ENCODE measurements around the gene FOXN1.
A peak's percentile ranks its signal among the peaks of the same experiment; 100 is the strongest.

The FOXN1 gene

DNA sequence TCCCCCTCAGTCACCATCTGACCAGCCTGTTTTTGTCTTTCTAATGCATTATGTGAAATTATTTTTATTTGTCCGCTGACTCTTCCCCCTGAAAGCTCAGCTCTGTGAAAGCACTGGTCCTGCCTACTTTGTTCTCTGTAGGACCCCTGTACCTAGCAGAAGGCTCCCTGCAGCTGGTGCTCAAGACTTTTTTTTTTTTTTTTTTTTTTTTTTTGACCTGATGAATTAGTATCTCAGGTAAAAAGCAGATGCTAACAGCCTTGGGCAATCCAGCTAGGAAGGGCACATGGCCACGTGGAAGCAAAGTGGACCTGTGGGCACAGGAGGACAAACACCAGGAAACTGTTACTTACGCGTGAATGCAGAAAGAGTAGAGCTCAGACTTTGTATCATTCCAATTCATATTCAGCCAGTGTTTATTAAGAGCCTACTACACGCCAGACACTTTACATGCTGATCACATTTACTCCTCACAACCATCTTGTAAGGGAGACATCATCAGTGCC is 46.9 kb downstream of the FOXN1 start:
- Histone ChIP-seq H2AFZ (ENCODE audit: low read depth, low read length) (peak overlapping the region; percentile 64), H3K36me3 (ENCODE audit: insufficient read depth, low read length) (peaks cover 36% of the 10 kb centered on the region), H3K4me3 (ENCODE audit: low read length) (peak overlapping the region; percentile 82), H3K9me3 (ENCODE audit: low read length) (no peaks in the 10 kb centered on the region), H3K27me3 (ENCODE audit: insufficient read depth, low read length) (no peaks in the 10 kb centered on the region), H3K4me1 (ENCODE audit: insufficient read depth, low read length) (peaks cover 12% of the 10 kb centered on the region)

DNA sequence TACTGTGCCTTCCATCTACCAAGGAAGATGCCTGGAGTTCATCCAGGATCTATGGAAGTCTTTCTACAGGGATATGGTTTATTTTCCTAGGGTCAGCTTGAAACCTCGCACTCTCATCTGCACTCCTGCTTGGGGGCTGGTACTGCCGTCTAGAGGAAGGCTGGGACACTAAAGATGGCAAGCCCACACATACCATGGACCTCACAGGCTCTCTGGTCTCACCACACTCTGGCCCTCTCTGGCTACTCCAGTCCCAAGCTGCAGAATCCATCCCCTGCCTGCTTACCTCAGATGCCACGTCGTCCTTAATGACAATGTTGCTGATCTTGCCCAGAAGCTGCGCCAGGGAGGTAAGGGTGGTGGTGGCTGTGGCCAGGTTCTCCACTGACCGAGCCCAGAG is 48.4 kb downstream of the FOXN1 start:
- no peaks in the 10 kb centered on the region for H3K27me3 ChIP-seq (ENCODE audit: insufficient read depth, low read length)
- peaks cover 41% of the 10 kb centered on the region for H3K36me3 ChIP-seq (ENCODE audit: insufficient read depth, low read length)
- no peak overlapping the region for H2AFZ ChIP-seq (ENCODE audit: low read depth, low read length)
- H3K4me3 ChIP-seq (ENCODE audit: low read length): no peak overlapping the region
- H3K4me1 ChIP-seq (ENCODE audit: insufficient read depth, low read length): peaks cover 12% of the 10 kb centered on the region
- H3K9me3 ChIP-seq (ENCODE audit: low read length): no peaks in the 10 kb centered on the region

DNA sequence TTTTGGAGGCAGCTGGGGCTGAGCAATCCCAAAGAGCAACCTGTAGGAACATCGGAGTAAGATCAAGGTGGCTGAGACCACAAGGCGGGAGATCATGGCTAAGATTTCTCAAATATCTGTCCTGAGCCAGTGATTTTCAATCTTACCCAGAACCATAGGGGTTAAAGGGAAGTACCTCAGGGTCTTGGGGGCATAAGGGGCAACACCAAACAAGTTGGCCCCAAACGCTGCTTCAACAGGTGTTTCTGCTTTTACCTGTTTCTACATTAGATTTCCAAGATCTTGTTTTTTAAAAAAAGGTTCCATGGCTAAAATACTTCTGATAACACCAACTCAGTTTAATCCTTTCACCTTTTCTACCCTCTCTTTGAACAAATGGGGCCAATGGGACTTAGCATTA is 48.9 kb downstream of the FOXN1 start:
- H3K27me3 ChIP-seq (ENCODE audit: insufficient read depth, low read length): no peaks in the 10 kb centered on the region
- peaks cover 44% of the 10 kb centered on the region for H3K36me3 ChIP-seq (ENCODE audit: insufficient read depth, low read length)
- no peak overlapping the region for H3K4me3 ChIP-seq (ENCODE audit: low read length)
- no peak overlapping the region for H2AFZ ChIP-seq (ENCODE audit: low read depth, low read length)
- peaks cover 12% of the 10 kb centered on the region for H3K4me1 ChIP-seq (ENCODE audit: insufficient read depth, low read length)
- H3K9me3 ChIP-seq (ENCODE audit: low read length): no peaks in the 10 kb centered on the region

GRCh38 chr17:28563475-28563874 is 57.3 kb downstream of the FOXN1 start:
- H3K9me3 ChIP-seq (ENCODE audit: low read length): no peaks in the 10 kb centered on the region
- H3K4me1 ChIP-seq (ENCODE audit: insufficient read depth, low read length): no peaks in the 10 kb centered on the region
- H3K36me3 ChIP-seq (ENCODE audit: insufficient read depth, low read length): peaks cover 28% of the 10 kb centered on the region
- no peak overlapping the region for H3K4me3 ChIP-seq (ENCODE audit: low read length)
- no peaks in the 10 kb centered on the region for H3K27me3 ChIP-seq (ENCODE audit: insufficient read depth, low read length)
- no peak overlapping the region for H2AFZ ChIP-seq (ENCODE audit: low read depth, low read length)

DNA sequence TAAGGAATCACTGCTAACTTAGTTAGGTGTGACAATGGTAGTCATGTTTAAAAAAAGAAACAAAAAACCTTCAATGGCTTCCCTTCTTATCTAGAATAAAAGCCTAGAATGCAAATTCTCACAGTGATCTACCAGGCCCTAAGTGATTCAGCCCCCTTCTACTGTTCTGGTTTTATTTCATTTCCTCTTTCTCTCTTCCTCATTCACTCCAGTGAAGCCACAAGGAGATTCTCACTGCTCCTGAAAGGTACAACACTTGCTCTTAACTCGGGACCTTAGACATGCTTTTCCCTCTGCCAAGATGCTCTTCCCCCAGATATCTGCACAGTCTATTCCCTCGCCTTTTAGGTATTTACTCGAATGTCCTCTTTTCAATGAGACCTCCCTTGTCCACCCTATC is 61.5 kb downstream of the FOXN1 start:
- Histone ChIP-seq H3K9me3 (ENCODE audit: low read length) (no peaks in the 10 kb centered on the region), H3K4me3 (ENCODE audit: low read length) (no peak overlapping the region), H2AFZ (ENCODE audit: low read depth, low read length) (no peak overlapping the region), H3K36me3 (ENCODE audit: insufficient read depth, low read length) (peaks cover 14% of the 10 kb centered on the region), H3K27me3 (ENCODE audit: insufficient read depth, low read length) (no peaks in the 10 kb centered on the region), H3K4me1 (ENCODE audit: insufficient read depth, low read length) (peaks cover 10% of the 10 kb centered on the region)

- Histone ChIP-seq H2AFZ (ENCODE audit: low read depth, low read length) (no peak overlapping the region), H3K36me3 (ENCODE audit: insufficient read depth, low read length) (peaks cover 4% of the 10 kb centered on the region), H3K9me3 (ENCODE audit: low read length) (no peaks in the 10 kb centered on the region), H3K4me3 (ENCODE audit: low read length) (no peak overlapping the region), H3K4me1 (ENCODE audit: insufficient read depth, low read length) (peaks cover 10% of the 10 kb centered on the region), H3K27me3 (ENCODE audit: insufficient read depth, low read length) (no peaks in the 10 kb centered on the region)
Observed at GRCh38 chr17:28569446-28569845, 63.3 kb downstream of the FOXN1 start.

- peaks cover 10% of the 10 kb centered on the region for H3K4me1 ChIP-seq (ENCODE audit: insufficient read depth, low read length)
- H3K27me3 ChIP-seq (ENCODE audit: insufficient read depth, low read length): no peaks in the 10 kb centered on the region
- H3K4me3 ChIP-seq (ENCODE audit: low read length): peak overlapping the region; percentile 88
- peak overlapping the region; percentile 95 for H2AFZ ChIP-seq (ENCODE audit: low read depth, low read length)
- no peaks in the 10 kb centered on the region for H3K36me3 ChIP-seq (ENCODE audit: insufficient read depth, low read length)
- H3K9me3 ChIP-seq (ENCODE audit: low read length): no peaks in the 10 kb centered on the region
Observed at GRCh38 chr17:28570716-28571360, 64.7 kb downstream of the FOXN1 start.

DNA sequence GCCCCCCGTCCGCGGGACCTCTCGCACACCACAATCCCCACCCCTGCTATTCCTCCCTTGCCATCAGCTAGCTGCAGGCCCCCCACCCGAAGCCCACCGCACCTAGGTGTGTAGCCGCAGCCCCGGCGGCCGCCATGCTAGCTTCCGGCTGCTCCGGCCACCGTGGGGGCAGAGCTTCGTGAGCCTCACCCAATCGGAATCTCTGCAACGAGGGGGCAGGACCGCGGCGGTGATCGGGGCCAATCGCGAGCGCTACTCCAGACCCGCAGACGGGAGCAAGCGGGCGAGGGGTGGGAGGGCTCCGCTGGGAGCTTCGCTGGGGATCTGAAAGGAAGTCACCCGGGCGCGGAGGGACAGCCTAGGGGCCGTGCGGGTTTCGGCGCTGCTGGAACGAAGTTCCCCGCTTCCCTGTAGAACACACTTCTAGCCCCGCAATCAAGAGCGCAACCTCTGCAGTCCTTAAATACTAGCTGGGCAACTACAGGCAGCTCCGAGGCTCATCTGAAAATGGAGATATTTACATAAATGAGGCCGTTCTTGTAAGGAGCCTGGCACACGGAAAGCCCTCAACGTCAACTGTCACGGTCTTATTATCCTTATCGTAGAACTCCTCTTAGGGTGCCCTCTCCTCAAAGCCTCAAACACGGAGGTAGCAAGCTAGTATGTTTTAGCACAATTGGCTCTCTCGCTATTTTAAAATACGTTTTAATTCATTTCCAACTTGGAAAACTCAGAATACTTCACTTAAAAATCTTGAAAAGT is 65.4 kb downstream of the FOXN1 start, which contains the start of gene PIGS:
PIGS (minus strand) TSS at position 164 of the 762 bp plus-strand sequence; CDS start at position 136, 28 bp downstream.
- no peaks in the 10 kb centered on the region for H3K36me3 ChIP-seq (ENCODE audit: insufficient read depth, low read length)
- peaks cover 10% of the 10 kb centered on the region for H3K4me1 ChIP-seq (ENCODE audit: insufficient read depth, low read length)
- H3K4me3 ChIP-seq (ENCODE audit: low read length): peak within 1 kb of the TSS; percentile 88
- no peaks in the 10 kb centered on the region for H3K27me3 ChIP-seq (ENCODE audit: insufficient read depth, low read length)
- peak within 1 kb of the TSS; percentile 95 for H2AFZ ChIP-seq (ENCODE audit: low read depth, low read length)
- H3K9me3 ChIP-seq (ENCODE audit: low read length): no peaks in the 10 kb centered on the region

- no peaks in the 10 kb centered on the region for H3K27me3 ChIP-seq (ENCODE audit: insufficient read depth, low read length)
- H3K4me1 ChIP-seq (ENCODE audit: insufficient read depth, low read length): peaks cover 10% of the 10 kb centered on the region
- no peaks in the 10 kb centered on the region for H3K9me3 ChIP-seq (ENCODE audit: low read length)
- H3K36me3 ChIP-seq (ENCODE audit: insufficient read depth, low read length): peaks cover 7% of the 10 kb centered on the region
- H3K4me3 ChIP-seq (ENCODE audit: low read length): peak overlapping the region; percentile 88
- peak overlapping the region; percentile 95 for H2AFZ ChIP-seq (ENCODE audit: low read depth, low read length)
Observed at GRCh38 chr17:28572259-28573039, 66.3 kb downstream of the FOXN1 start.

DNA sequence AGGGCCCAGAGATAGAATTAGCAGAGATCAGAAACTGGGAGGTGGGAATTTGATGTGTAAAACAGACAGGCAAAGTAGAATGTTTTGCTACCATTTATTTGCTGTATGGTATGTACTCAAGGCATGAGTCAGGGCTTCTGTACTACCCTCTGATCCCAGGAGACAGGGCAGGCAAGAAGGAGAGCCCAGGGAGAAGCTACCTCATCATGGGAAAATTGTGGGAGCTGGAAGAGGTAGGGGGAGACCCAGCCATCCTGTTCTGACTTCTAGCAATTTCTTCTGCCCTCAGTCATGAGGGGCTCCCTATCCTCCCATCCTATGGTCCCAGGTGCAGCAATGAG is 66.9 kb downstream of the FOXN1 start:
- H3K9me3 ChIP-seq (ENCODE audit: low read length): no peaks in the 10 kb centered on the region
- peaks cover 10% of the 10 kb centered on the region for H3K4me1 ChIP-seq (ENCODE audit: insufficient read depth, low read length)
- H3K4me3 ChIP-seq (ENCODE audit: low read length): no peak overlapping the region

DNA sequence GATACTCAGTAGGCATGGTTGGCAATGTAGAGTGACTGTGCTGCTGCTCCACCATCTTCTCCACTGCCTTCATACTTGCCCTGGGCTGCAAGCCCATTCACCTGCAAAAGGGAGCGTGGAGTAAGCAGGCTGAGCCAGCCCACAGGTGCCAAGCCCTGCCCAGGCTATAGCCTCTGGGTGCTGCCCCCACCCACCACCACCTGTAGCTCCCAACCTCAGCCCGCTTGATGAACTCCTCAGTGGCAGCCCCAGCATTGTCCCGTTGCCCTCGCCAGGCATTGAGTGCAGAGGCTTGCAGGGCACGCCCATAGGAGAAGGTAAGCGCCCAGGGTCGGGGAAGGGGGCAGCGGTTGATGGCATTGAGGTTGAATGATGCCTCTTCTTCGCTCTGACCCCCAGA is 67.4 kb downstream of the FOXN1 start:
- Histone ChIP-seq H3K4me1 (ENCODE audit: insufficient read depth, low read length) (peaks cover 10% of the 10 kb centered on the region), H3K36me3 (ENCODE audit: insufficient read depth, low read length) (peaks cover 18% of the 10 kb centered on the region), H3K9me3 (ENCODE audit: low read length) (no peaks in the 10 kb centered on the region), H3K4me3 (ENCODE audit: low read length) (no peak overlapping the region), H2AFZ (ENCODE audit: low read depth, low read length) (no peak overlapping the region), H3K27me3 (ENCODE audit: insufficient read depth, low read length) (no peaks in the 10 kb centered on the region)

More for the DNA sequence above, 66.9 kb downstream of the FOXN1 start:
- H3K27me3 ChIP-seq (ENCODE audit: insufficient read depth, low read length): no peaks in the 10 kb centered on the region
- peaks cover 13% of the 10 kb centered on the region for H3K36me3 ChIP-seq (ENCODE audit: insufficient read depth, low read length)
- no peak overlapping the region for H2AFZ ChIP-seq (ENCODE audit: low read depth, low read length)

GRCh38 chr17:28573966-28574480 is 67.9 kb downstream of the FOXN1 start:
- H2AFZ ChIP-seq (ENCODE audit: low read depth, low read length): no peak overlapping the region
- H3K9me3 ChIP-seq (ENCODE audit: low read length): no peaks in the 10 kb centered on the region
- no peak overlapping the region for H3K4me3 ChIP-seq (ENCODE audit: low read length)
- H3K4me1 ChIP-seq (ENCODE audit: insufficient read depth, low read length): peaks cover 10% of the 10 kb centered on the region
- H3K27me3 ChIP-seq (ENCODE audit: insufficient read depth, low read length): no peaks in the 10 kb centered on the region
- H3K36me3 ChIP-seq (ENCODE audit: insufficient read depth, low read length): peaks cover 23% of the 10 kb centered on the region

GRCh38 chr17:28574526-28574925 is 68.4 kb downstream of the FOXN1 start:
- H3K4me3 ChIP-seq (ENCODE audit: low read length): no peak overlapping the region
- peaks cover 10% of the 10 kb centered on the region for H3K4me1 ChIP-seq (ENCODE audit: insufficient read depth, low read length)
- no peak overlapping the region for H2AFZ ChIP-seq (ENCODE audit: low read depth, low read length)
- peaks cover 28% of the 10 kb centered on the region for H3K36me3 ChIP-seq (ENCODE audit: insufficient read depth, low read length)
- H3K27me3 ChIP-seq (ENCODE audit: insufficient read depth, low read length): no peaks in the 10 kb centered on the region
- H3K9me3 ChIP-seq (ENCODE audit: low read length): no peaks in the 10 kb centered on the region
